ENCODE measurements around the gene PDXP.

- TF ChIP-seq CTCF (IDR thresholded peaks at IDR 0.05), result no peak
- no peak for TF ChIP-seq POLR2A (IDR thresholded peaks at IDR 0.05)
These were observed 14.5 kb downstream of the PDXP start for GRCh38 chr22:37672920-37673455.

Measured in esophagus squamous epithelium (tissue), 4 donors.